PC-3 (cell line): ENCODE data around the gene E2F8. TPM values are rescaled to one million over a fixed set of nuclear protein-coding genes. Genes with fewer than 3 reads are reported as not detected.

Source experiments
- ATAC-seq: fragments of 200-7000 bp; cut with Tn5 transposase; 2 replicates; pipeline ENCODE4 v1.9.1; 2020; ENCODE audit warnings: mild to moderate bottlenecking, moderate library complexity
- BruUV-seq: library from RNA; stranded (reverse); fragments of 400-500 nt; replicated peaks from 2 replicates; lab custom pipeline; 2021; lab: Mats Ljungman, UMichigan
- CTCF ChIA-PET: fragments of 300-600 bp; sonication (Branson Sonifier 250); formaldehyde crosslinking; loops from one replicate; lab custom pipeline; 2022; ENCODE audit warnings: antibody characterized with exemption; lab: Charles Lee
- POLR2A ChIA-PET: fragments of 300-600 bp; sonication (Branson Sonifier 250); formaldehyde crosslinking; loops from one replicate; lab custom pipeline; 2022; ENCODE audit warnings: antibody characterized with exemption; ENCODE audit not compliant: unreplicated experiment; lab: Charles Lee
- DNase-seq: peaks from one replicate; pipeline ENCODE4 v3.0.0-alpha.2; 2015
- H2AFZ ChIP-seq: fragments of 300-600 bp; sonication (generic); 2 replicates; pipeline ENCODE4 v1.6.0; 2016; ENCODE audit warnings: antibody characterized with exemption, low read length
- H3F3A ChIP-seq: fragments of 300-600 bp; sonication (generic); one replicate; pipeline ENCODE4 v1.6.0; 2017; ENCODE audit warnings: antibody characterized with exemption, low read length, control low read depth, mild to moderate bottlenecking; ENCODE audit not compliant: unreplicated experiment
- H3K27ac ChIP-seq: fragments of 300-600 bp; sonication (generic); 2 replicates; pipeline ENCODE4 v1.5.1; 2016; ENCODE audit warnings: mild to moderate bottlenecking, low read length
- H3K27me3 ChIP-seq: fragments of 300-600 bp; sonication (generic); 2 replicates; pipeline ENCODE4 v1.6.1; 2016; ENCODE audit warnings: low read length, mixed read lengths
- H3K36me3 ChIP-seq: fragments of 300-600 bp; sonication (generic); 2 replicates; pipeline ENCODE4 v1.6.1; 2016; ENCODE audit warnings: low read depth, mixed run types, low read length, mixed read lengths
- H3K4me1 ChIP-seq: fragments of 300-600 bp; sonication (generic); 2 replicates; pipeline ENCODE4 v1.5.1; 2016; ENCODE audit warnings: low read length; ENCODE audit not compliant: insufficient read depth
- H3K4me2 ChIP-seq: fragments of 300-600 bp; sonication (generic); 2 replicates; pipeline ENCODE4 v1.6.0; 2016; ENCODE audit warnings: low read length
- H3K4me3 ChIP-seq: fragments of 300-600 bp; sonication (generic); 2 replicates; pipeline ENCODE4 v1.5.1; 2016; ENCODE audit warnings: mild to moderate bottlenecking, low read length, mixed read lengths
- H3K79me2 ChIP-seq: fragments of 300-600 bp; sonication (generic); 2 replicates; pipeline ENCODE4 v1.6.1; 2017; ENCODE audit warnings: low read length, mixed read lengths
- H3K9ac ChIP-seq: fragments of 300-600 bp; sonication (generic); 2 replicates; pipeline ENCODE4 v1.6.0; 2016; ENCODE audit warnings: mild to moderate bottlenecking, low read length
- H3K9me2 ChIP-seq: fragments of 300-600 bp; sonication (generic); replicated peaks from 2 replicates; pipeline ENCODE4 v1.6.1; 2016; ENCODE audit warnings: mixed run types, low read length, mixed read lengths
- H3K9me3 ChIP-seq: fragments of 300-600 bp; sonication (generic); 2 replicates; pipeline ENCODE4 v1.6.1; 2016; ENCODE audit warnings: low read length, mixed read lengths
- H4K20me1 ChIP-seq: fragments of 300-600 bp; sonication (generic); 2 replicates; pipeline ENCODE4 v1.6.1; 2016; ENCODE audit warnings: low read length, mixed read lengths
- CTCF ChIP-seq: fragments of 300-600 bp; sonication (generic); conservative IDR thresholded peaks from 2 replicates; pipeline ENCODE4 v1.5.1; 2017; ENCODE audit warnings: antibody characterized with exemption, low read depth, mild to moderate bottlenecking, low read length
- EZH2 ChIP-seq: fragments of 300-600 bp; sonication (generic); IDR thresholded peaks from one replicate; pipeline ENCODE4 v1.6.1; 2017; ENCODE audit warnings: antibody characterized with exemption, mild to moderate bottlenecking, low read length; ENCODE audit not compliant: unreplicated experiment
- EZH2phosphoT487 ChIP-seq: fragments of 300-600 bp; sonication (generic); IDR thresholded peaks from 2 replicates; pipeline ENCODE4 v1.6.1; 2018; ENCODE audit warnings: mild to moderate bottlenecking, antibody characterized with exemption, low read length, borderline replicate concordance
- intact Hi-C: fragments of 100-400 bp; cut with micrococcal nuclease; formaldehyde crosslinking; loops from 2 replicates; pipeline ENCODE4 v1.9.0; 2023
- total RNA-seq: library from RNA; depleted of rRNA; stranded (reverse); fragments of >200 nt; gene quantifications from 2 replicates; pipeline ENCODE4 v1.2.3, GENCODE V29; 2014

The E2F8 gene
- total RNA-seq, 1 experiment from 2014 or later, result 11.9 TPM

DNA sequence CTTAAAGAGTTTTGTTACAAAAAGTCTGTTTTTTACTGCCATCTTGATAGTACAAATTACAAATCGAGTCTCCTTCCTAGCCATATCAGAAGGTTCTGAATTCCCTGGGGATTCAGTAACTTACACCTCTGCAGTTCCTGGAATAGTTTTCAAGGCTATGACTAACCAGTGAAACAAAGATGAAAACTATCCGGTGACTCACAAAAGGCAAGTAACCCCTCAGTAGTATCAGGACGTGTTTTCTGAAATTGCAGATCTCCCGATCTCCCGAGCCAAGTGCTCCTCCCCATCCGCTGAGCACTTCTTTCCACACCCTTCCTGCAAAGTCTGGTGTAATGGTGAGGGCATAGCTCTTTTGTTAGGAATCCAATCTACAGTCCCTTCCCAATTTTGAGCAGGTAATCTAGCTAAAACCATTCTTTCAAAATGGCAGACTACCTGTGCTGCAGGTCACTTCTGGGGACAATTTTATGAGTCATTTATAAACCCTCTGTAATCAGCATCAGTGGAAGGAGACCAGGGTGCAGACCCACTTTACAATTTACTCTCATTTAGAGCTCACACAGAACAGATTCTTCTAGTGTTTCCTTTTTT lies 7.7 kb downstream of the E2F8 start:
- no TSS peak for BruUV-seq
- intact Hi-C loops, result loop anchor here (1.0 to 2.0 kb wide), 2 partner anchors 14 to 33 kb away; no protein-coding TSS in a partner anchor
- peak overlapping the region; percentile 41; the same call in 1 of the 2 replicates for H3K4me3 ChIP-seq
- peak overlapping the region; percentile 55 for H3K4me2 ChIP-seq
- no peaks in the 10 kb centered on the region for H3K9me3 ChIP-seq
- DNase-seq (peak; percentile 87), ATAC-seq (peak; percentile 96)
- peak overlapping the region; percentile 4; the same call in 1 of the 2 replicates for H3K9ac ChIP-seq
- H3F3A ChIP-seq, result no peaks in the 10 kb centered on the region
- H2AFZ ChIP-seq, result peak overlapping the region; percentile 49
- peaks cover 63% of the 10 kb centered on the region for H3K36me3 ChIP-seq
- TF ChIP-seq CTCF (no peak), EZH2phosphoT487 (no peak), EZH2 (no peak)
- ChIA-PET POLR2A (no interaction called here), CTCF (no interaction called here)
- H3K79me2 ChIP-seq, result peaks cover 9% of the 10 kb centered on the region
- H3K27ac ChIP-seq, result peak overlapping the region; percentile 78
- H3K9me2 ChIP-seq, result no peaks in the 10 kb centered on the region
- H3K27me3 ChIP-seq, result no peaks in the 10 kb centered on the region
- no peaks in the 10 kb centered on the region for H4K20me1 ChIP-seq
- H3K4me1 ChIP-seq, result peaks cover 28% of the 10 kb centered on the region

GRCh38 chr11:19229671-19230070 lies 11.1 kb downstream of the E2F8 start:
- CTCF ChIA-PET, result no interaction called here
- intact Hi-C loops, result no loop called here
- H3K4me2 ChIP-seq, result no peak overlapping the region
- peaks cover 66% of the 10 kb centered on the region for H3K36me3 ChIP-seq
- BruUV-seq, result no TSS peak
- no peak for DNase-seq
- H3K9me3 ChIP-seq, result no peaks in the 10 kb centered on the region
- peaks cover 26% of the 10 kb centered on the region for H3K4me1 ChIP-seq
- no peaks in the 10 kb centered on the region for H3K27me3 ChIP-seq
- peak overlapping the region; percentile 10; the same call in 1 of the 2 replicates for H3K27ac ChIP-seq
- H3K4me3 ChIP-seq, result no peak overlapping the region
- no peaks in the 10 kb centered on the region for H3F3A ChIP-seq
- no peak for TF ChIP-seq EZH2phosphoT487
- H3K79me2 ChIP-seq, result no peaks in the 10 kb centered on the region
- POLR2A ChIA-PET, result no interaction called here
- H3K9me2 ChIP-seq, result no peaks in the 10 kb centered on the region
- H2AFZ ChIP-seq, result no peak overlapping the region
- ATAC-seq, result no peak
- no peak overlapping the region for H3K9ac ChIP-seq
- no peaks in the 10 kb centered on the region for H4K20me1 ChIP-seq

DNA sequence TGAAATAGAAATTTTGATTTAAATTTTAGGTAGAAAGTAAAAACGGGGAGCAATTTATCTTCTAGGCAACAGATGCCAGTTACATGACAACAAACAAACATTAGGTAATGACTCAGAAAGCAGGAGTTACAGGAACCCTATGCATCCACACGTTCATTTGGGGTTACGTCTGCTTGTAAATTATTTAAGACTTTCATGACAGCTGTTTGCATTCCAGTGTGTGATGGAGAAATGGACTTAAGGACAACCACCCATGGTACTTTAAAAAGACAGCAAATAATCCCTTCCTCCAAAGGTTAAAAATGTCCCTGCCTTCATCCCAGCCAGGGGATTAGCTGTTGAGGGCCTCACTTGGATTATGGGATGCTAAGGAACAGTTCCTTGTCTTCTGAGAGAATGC lies 11.8 kb downstream of the E2F8 start:
- peaks cover 63% of the 10 kb centered on the region for H3K36me3 ChIP-seq
- DNase-seq (peak; percentile 18), ATAC-seq (peak; percentile 14; the same call in 1 of the 2 replicates)
- no peak overlapping the region for H2AFZ ChIP-seq
- intact Hi-C loops, result no loop called here
- H4K20me1 ChIP-seq, result no peaks in the 10 kb centered on the region
- H3K27ac ChIP-seq, result peak overlapping the region; percentile 10; the same call in 1 of the 2 replicates
- no peaks in the 10 kb centered on the region for H3K9me2 ChIP-seq
- H3K79me2 ChIP-seq, result no peaks in the 10 kb centered on the region
- no peak overlapping the region for H3K4me2 ChIP-seq
- ChIA-PET POLR2A (no interaction called here), CTCF (no interaction called here)
- no peaks in the 10 kb centered on the region for H3K9me3 ChIP-seq
- no TSS peak for BruUV-seq
- TF ChIP-seq EZH2 (no peak), EZH2phosphoT487 (no peak), CTCF (no peak)
- no peak overlapping the region for H3K4me3 ChIP-seq
- H3K4me1 ChIP-seq, result peaks cover 21% of the 10 kb centered on the region
- no peaks in the 10 kb centered on the region for H3K27me3 ChIP-seq
- no peaks in the 10 kb centered on the region for H3F3A ChIP-seq
- H3K9ac ChIP-seq, result no peak overlapping the region
